GM21717 (cell line): ENCODE data around the gene MEAK7.

Source experiments
- ATAC-seq: cut with Tn5 transposase; IDR thresholded peaks from one replicate; pipeline ENCODE4 v1.9.1; 2021; ENCODE audit warnings: mild to moderate bottlenecking, moderate library complexity; ENCODE audit not compliant: unreplicated experiment

Gene MEAK7

GRCh38 chr16:84504420-84505248, at the start of gene MEAK7:
Gene MEAK7, minus strand, starts transcription at chr16:84504659. Its CDS starts 6,573 bp downstream, at chr16:84498086.
- ATAC-seq: peak; percentile 93

GRCh38 chr16:84553873-84554399, 49.5 kb upstream of the MEAK7 start:
- no peak for ATAC-seq

- no peak for ATAC-seq
Observed at GRCh38 chr16:84552135-84552534, 47.7 kb upstream of the MEAK7 start.

GRCh38 chr16:84550096-84550495, 45.6 kb upstream of the MEAK7 start:
- no peak for ATAC-seq

- ATAC-seq: no peak
Observed at GRCh38 chr16:84548971-84549844, 44.7 kb upstream of the MEAK7 start.

- no peak for ATAC-seq
Observed at GRCh38 chr16:84548508-84548907, 44.0 kb upstream of the MEAK7 start.

GRCh38 chr16:84547546-84548061, 43.1 kb upstream of the MEAK7 start:
- no peak for ATAC-seq

GRCh38 chr16:84546669-84547545, 42.4 kb upstream of the MEAK7 start:
- no peak for ATAC-seq

- no peak for ATAC-seq
Observed at GRCh38 chr16:84545114-84545737, 40.8 kb upstream of the MEAK7 start.

- no peak for ATAC-seq
Observed at GRCh38 chr16:84544031-84544773, 39.7 kb upstream of the MEAK7 start.

GRCh38 chr16:84543253-84543652, 38.8 kb upstream of the MEAK7 start:
- no peak for ATAC-seq

GRCh38 chr16:84541999-84542817, 37.7 kb upstream of the MEAK7 start:
- ATAC-seq: no peak

GRCh38 chr16:84540194-84540593, 35.7 kb upstream of the MEAK7 start:
- no peak for ATAC-seq

- no peak for ATAC-seq
Observed at GRCh38 chr16:84538222-84538840, 33.9 kb upstream of the MEAK7 start.

GRCh38 chr16:84537491-84538151, 33.2 kb upstream of the MEAK7 start:
- no peak for ATAC-seq

GRCh38 chr16:84535851-84536250, 31.4 kb upstream of the MEAK7 start:
- ATAC-seq: no peak

- ATAC-seq: no peak
Observed at GRCh38 chr16:84535408-84535807, 30.9 kb upstream of the MEAK7 start.
